Thyroid gland (tissue), 4 donors: ENCODE results near the gene GTPBP1.

Experiments used
- CTCF ChIP-seq, 6 experiments: fragments of 200-600 bp in 3 of 6; fragments of 450-650 bp in 3 of 6; sonication (generic) in 3 of 6; IDR thresholded peaks; one replicate each; pipeline ENCODE4 v1.5.1; 2016 to 2019; ENCODE audit warnings: antibody characterized with exemption in 6 of 6, mild to moderate bottlenecking in 2 of 6, inconsistent platforms in 1 of 6, moderate library complexity in 1 of 6
- POLR2A ChIP-seq, 2 donors: fragments of 450-650 bp; IDR thresholded peaks; one replicate each; pipeline ENCODE4 v1.6.1; 2017; ENCODE audit warnings: antibody characterized with exemption in 2 of 2, mild to moderate bottlenecking in 2 of 2, moderate library complexity in 1 of 2

- peak in 5 of 6 experiments; percentile 26 to 46 (median 38) for TF ChIP-seq CTCF (IDR thresholded peaks at IDR 0.05)
- no peak for TF ChIP-seq POLR2A (IDR thresholded peaks at IDR 0.05)
Observed at GRCh38 chr22:38733329-38733723, 27.6 kb downstream of the GTPBP1 start.
